HCT116 (cell line): ENCODE measurements around the gene FBXO22. TPM values are rescaled to one million over a fixed set of nuclear protein-coding genes. Genes with fewer than 3 reads are reported as not detected.

Experiments
- ATAC-seq: fragments of 200-7000 bp; cut with Tn5 transposase; 2 replicates; pipeline ENCODE4 v1.9.1; 2020; ENCODE audit warnings: mild to moderate bottlenecking, moderate library complexity
- BruUV-seq: library from RNA; stranded (reverse); fragments of 400-500 nt; replicated peaks from 2 replicates; lab custom pipeline; 2021; lab: Mats Ljungman, UMichigan
- CTCF ChIA-PET: fragments of 300-600 bp; sonication (Branson Sonifier 250); formaldehyde crosslinking; loops from one replicate; lab custom pipeline; 2021; ENCODE audit warnings: antibody characterized with exemption; lab: Charles Lee
- POLR2A ChIA-PET: fragments of 300-600, 350-600 bp; sonication (Branson Sonifier 250); formaldehyde crosslinking; loops from one replicate; lab custom pipeline; 2021; ENCODE audit warnings: antibody characterized with exemption; lab: Charles Lee
- RAD21 ChIA-PET, 2 experiments: fragments of 300-600 bp; sonication (Branson Sonifier 250); formaldehyde crosslinking; loops; one replicate each; lab custom pipeline; 2023; ENCODE audit warnings: low total read pairs in 2 of 2; ENCODE audit not compliant: uncharacterized antibody in 2 of 2, unreplicated experiment in 2 of 2, low non-redundant PET in 1 of 2; lab: Charles Lee
- DNase-seq: peaks from one replicate; pipeline ENCODE4 v3.0.0-alpha.2; 2010; ENCODE audit warnings: low read depth, low spot score
- H2AFZ ChIP-seq: fragments of 200-600 bp; shearing (Covaris generic), sonication (generic); 2 replicates; pipeline ENCODE4 v1.6.1; 2017; ENCODE audit warnings: low read depth, mixed run types, mixed read lengths, antibody characterized with exemption, low read length; ENCODE audit not compliant: poor library complexity, severe bottlenecking
- H3K27ac ChIP-seq: 2 replicates; pipeline ENCODE4 v1.5.1; 2012; ENCODE audit warnings: low read depth, low read length
- H3K27me3 ChIP-seq: fragments of 200-600 bp; sonication (generic); 2 replicates; pipeline ENCODE4 v1.6.1; 2016; ENCODE audit warnings: mixed run types, low read length, mixed read lengths; ENCODE audit not compliant: insufficient read depth
- H3K36me3 ChIP-seq, 2 experiments: fragments of 200-500 bp in 1 of 2; fragments of 200-600 bp in 1 of 2; sonication (Bioruptor generic) in 1 of 2; sonication (generic) in 1 of 2; 2 replicates each; pipeline versions ENCODE4 v1.5.1 to v1.6.1; 2014 to 2016; ENCODE audit warnings: low read length in 2 of 2, inconsistent platforms in 1 of 2, mixed read lengths in 1 of 2, mixed run types in 1 of 2; ENCODE audit not compliant: insufficient read depth in 2 of 2, control insufficient read depth in 1 of 2
- H3K4me1 ChIP-seq, 2 experiments: fragments of 200-600 bp in 1 of 2; sonication (generic) in 1 of 2; 2 replicates each; pipeline versions ENCODE4 v1.5.1 to v1.6.1; 2012 to 2017; ENCODE audit warnings: low read length in 2 of 2, inconsistent platforms in 1 of 2, mild to moderate bottlenecking in 1 of 2, mixed read lengths in 1 of 2, mixed run types in 1 of 2, moderate library complexity in 1 of 2; ENCODE audit not compliant: insufficient read depth in 2 of 2, control insufficient read depth in 1 of 2
- H3K4me2 ChIP-seq: fragments of 200-600 bp; sonication (generic); 2 replicates; pipeline ENCODE4 v1.6.1; 2017; ENCODE audit warnings: mixed run types, low read length, mixed read lengths
- H3K4me3 ChIP-seq, 2 experiments: fragments of 200-600 bp in 1 of 2; sonication (generic) in 1 of 2; replicated peaks in 1 of 2; 2 replicates each; pipeline ENCODE4 v1.5.1; 2011 to 2016; ENCODE audit warnings: low read length in 2 of 2, control low read depth in 1 of 2, low read depth in 1 of 2, mild to moderate bottlenecking in 1 of 2, mixed read lengths in 1 of 2, mixed run types in 1 of 2
- H3K79me2 ChIP-seq: fragments of 200-600 bp; sonication (generic); 2 replicates; pipeline ENCODE4 v1.6.1; 2017; ENCODE audit warnings: mild to moderate bottlenecking, mixed run types, low read length, moderate library complexity, mixed read lengths; ENCODE audit not compliant: insufficient read depth
- H3K9ac ChIP-seq: fragments of 200-600 bp; sonication (generic); 2 replicates; pipeline ENCODE4 v1.6.1; 2016; ENCODE audit warnings: low read length, mixed read lengths
- H3K9me2 ChIP-seq: fragments of 200-600 bp; sonication (generic), shearing (Covaris generic); 2 replicates; pipeline ENCODE4 v1.6.1; 2017; ENCODE audit warnings: mixed run types, mild to moderate bottlenecking, moderate library complexity; ENCODE audit not compliant: insufficient read depth
- H3K9me3 ChIP-seq, 2 experiments: fragments of 200-500 bp in 1 of 2; fragments of 200-600 bp in 1 of 2; sonication (Bioruptor generic) in 1 of 2; sonication (generic) in 1 of 2; 2 replicates each; pipeline ENCODE4 v1.6.1; 2014 to 2017; ENCODE audit warnings: low read length in 2 of 2, mixed read lengths in 2 of 2, inconsistent platforms in 1 of 2, low read depth in 1 of 2, mild to moderate bottlenecking in 1 of 2, mixed run types in 1 of 2, moderate library complexity in 1 of 2; ENCODE audit not compliant: control insufficient read depth in 1 of 2, insufficient read depth in 1 of 2
- H4K20me1 ChIP-seq: fragments of 200-600 bp; sonication (generic), shearing (Covaris generic); 2 replicates; pipeline ENCODE4 v1.6.1; 2017; ENCODE audit warnings: mixed run types, mild to moderate bottlenecking, moderate library complexity; ENCODE audit not compliant: insufficient read depth
- ATF3 ChIP-seq: IDR thresholded peaks from 2 replicates; pipeline ENCODE4 v1.6.1; 2012
- CBX3 ChIP-seq: IDR thresholded peaks from 2 replicates; pipeline ENCODE4 v1.6.1; 2012; ENCODE audit warnings: low read depth
- CTCF ChIP-seq, 3 experiments: fragments of 200-600 bp in 1 of 3; sonication (generic) in 1 of 3; IDR thresholded peaks in 2 of 3; conservative IDR thresholded peaks in 1 of 3; 2 replicates each; pipeline ENCODE4 v1.5.1; 2012 to 2017; ENCODE audit warnings: low read depth in 2 of 3, low read length in 2 of 3, antibody characterized with exemption in 1 of 3, borderline replicate concordance in 1 of 3, control low read depth in 1 of 3, mild to moderate bottlenecking in 1 of 3, mixed read lengths in 1 of 3, mixed run types in 1 of 3, moderate library complexity in 1 of 3; ENCODE audit not compliant: insufficient read depth in 1 of 3
- EGR1 ChIP-seq: IDR thresholded peaks from 2 replicates; pipeline ENCODE4 v1.6.1; 2012; ENCODE audit warnings: low read depth
- EZH2phosphoT487 ChIP-seq: fragments of 200-600 bp; IDR thresholded peaks from 2 replicates; pipeline ENCODE4 v1.6.1; 2018; ENCODE audit warnings: antibody characterized with exemption, borderline replicate concordance
- FOSL1 ChIP-seq: IDR thresholded peaks from 2 replicates; pipeline ENCODE4 v1.6.1; 2012; ENCODE audit warnings: low read depth
- JUND ChIP-seq: IDR thresholded peaks from 2 replicates; pipeline ENCODE4 v1.6.1; 2012
- POLR2A ChIP-seq: IDR thresholded peaks from 2 replicates; pipeline ENCODE4 v1.7.0; 2011; ENCODE audit warnings: borderline replicate concordance; ENCODE audit not compliant: insufficient read depth, insufficient read length; ENCODE audit errors: extremely low read depth
- POLR2AphosphoS5 ChIP-seq: IDR thresholded peaks from 2 replicates; pipeline ENCODE4 v1.6.1; 2011; ENCODE audit warnings: mild to moderate bottlenecking, low read depth, low read length, moderate library complexity
- RAD21 ChIP-seq: IDR thresholded peaks from 2 replicates; pipeline ENCODE4 v1.6.1; 2012; ENCODE audit warnings: low read depth, mild to moderate bottlenecking
- REST ChIP-seq: IDR thresholded peaks from 2 replicates; pipeline ENCODE4 v1.6.1; 2012; ENCODE audit warnings: low read depth
- SP1 ChIP-seq: IDR thresholded peaks from 2 replicates; pipeline ENCODE4 v1.6.1; 2012; ENCODE audit warnings: low read depth
- SRF ChIP-seq: IDR thresholded peaks from 2 replicates; pipeline ENCODE4 v1.6.1; 2012; ENCODE audit warnings: low read depth
- ZBTB33 ChIP-seq: IDR thresholded peaks from 2 replicates; pipeline ENCODE4 v1.6.1; 2011; ENCODE audit warnings: mild to moderate bottlenecking, low read length, moderate library complexity; ENCODE audit not compliant: insufficient replicate concordance; ENCODE audit errors: extremely low read depth
- ZFX ChIP-seq: fragments of 450-650 bp; IDR thresholded peaks from 2 replicates; pipeline ENCODE4 v1.6.1; 2017
- ZNF274 ChIP-seq: fragments of 200-500 bp; sonication (Bioruptor generic); IDR thresholded peaks from 2 replicates; pipeline ENCODE4 v1.6.1; 2014; ENCODE audit warnings: mild to moderate bottlenecking, low read depth, low read length, inconsistent platforms
- intact Hi-C: fragments of 100-400 bp; cut with micrococcal nuclease; formaldehyde crosslinking; loops from 2 replicates; pipeline ENCODE4 v1.10.0; 2022
- total RNA-seq: library from RNA; stranded (reverse); gene quantifications from one replicate; pipeline ENCODE4 v1.2.1, GENCODE V29; 2021; ENCODE audit not compliant: unreplicated experiment
- TF ChIP-seq, protein P1 (sequence below): IDR thresholded peaks from 2 replicates; pipeline ENCODE4 v1.6.1; 2012

The FBXO22 gene
- total RNA-seq, 1 experiment from 2014 or later = 60.3 TPM

- no TSS peak for BruUV-seq
- DNase-seq = no peak
- Histone ChIP-seq H3K4me1 (no peaks in the 10 kb centered on the region), H3K9ac (no peak overlapping the region), H3K9me3 (no peaks in the 10 kb centered on the region), H3K4me2 (no peak overlapping the region), H2AFZ (no peak overlapping the region), H3K36me3 (no peaks in the 10 kb centered on the region; a peak in 1 of 4 replicates), H3K79me2 (no peaks in the 10 kb centered on the region), H3K27me3 (no peaks in the 10 kb centered on the region), H3K27ac (no peak overlapping the region), H3K9me2 (no peaks in the 10 kb centered on the region), H4K20me1 (no peaks in the 10 kb centered on the region), H3K4me3 (no peak overlapping the region)
- ChIA-PET CTCF (interaction anchor here (1.5 kb wide), 1 partner anchor 54 kb away, joined by 5 read pairs; no protein-coding TSS in a partner anchor), RAD21 (no interaction called here), POLR2A (no interaction called here)
- no peak for ATAC-seq
- TF ChIP-seq, protein P1, sequence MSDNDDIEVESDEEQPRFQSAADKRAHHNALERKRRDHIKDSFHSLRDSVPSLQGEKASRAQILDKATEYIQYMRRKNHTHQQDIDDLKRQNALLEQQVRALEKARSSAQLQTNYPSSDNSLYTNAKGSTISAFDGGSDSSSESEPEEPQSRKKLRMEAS = no peak
- TF ChIP-seq ZFX (no peak), EZH2phosphoT487 (no peak), POLR2A (no peak), FOSL1 (no peak), REST (no peak), SRF (no peak), CTCF (IDR thresholded peaks at IDR 0.05 in 2 of 3, conservative IDR thresholded peaks at IDR 0.05 in 1 of 3; ENCODE audit: borderline replicate concordance in 1 of 3, insufficient read depth in 1 of 3, low read depth in 2 of 3, low read length in 2 of 3) (no peak), POLR2AphosphoS5 (no peak), ZNF274 (no peak), ATF3 (no peak), SP1 (no peak), CBX3 (no peak), RAD21 (no peak), ZBTB33 (no peak), JUND (no peak), EGR1 (no peak)
- intact Hi-C loops = no loop called here
Measured at GRCh38 chr15:75868019-75868418, 35.7 kb upstream of the FBXO22 start.
